Measurements from ENCODE around the gene BEAN1. TPM values are rescaled to one million over a fixed set of nuclear protein-coding genes. Genes with fewer than 3 reads are reported as not detected.

Gene BEAN1
- polyA plus RNA-seq, 1 of the 3 experiments (the other 2 are of a cell fraction) = 0.07 TPM

DNA sequence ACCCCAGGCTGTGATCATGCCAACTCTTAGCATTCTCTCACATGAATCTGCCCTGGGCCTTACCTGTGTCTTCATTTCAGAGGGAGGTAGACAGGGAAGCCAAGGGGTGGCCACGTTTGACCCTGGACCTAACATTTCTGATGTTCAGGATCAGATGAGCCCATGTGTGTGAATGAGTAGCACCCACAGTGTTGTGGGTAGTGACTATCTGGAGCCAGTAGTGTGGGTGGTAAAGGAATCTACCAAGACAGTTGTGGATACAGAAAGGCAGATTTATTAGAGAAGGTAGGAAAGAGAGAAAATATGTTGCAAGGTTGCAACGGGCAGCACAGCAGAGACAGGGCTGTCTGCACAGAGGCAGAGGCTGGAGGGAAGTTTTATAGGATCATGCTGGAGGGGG, 62.3 kb downstream of the BEAN1 start:
- Histone ChIP-seq H3K4me3 (ENCODE audit: low read depth in 2 of 2, low read length in 1 of 2) (no peak overlapping the region), H3K79me2 (ENCODE audit: insufficient read depth) (no peaks in the 10 kb centered on the region), H3K4me2 (no peak overlapping the region), H3K36me3 (replicated peaks in 1 of 2; ENCODE audit: control insufficient read depth in 1 of 2, insufficient read depth in 2 of 2, low read length in 1 of 2) (no peaks in the 10 kb centered on the region), H3K4me1 (ENCODE audit: control insufficient read depth in 1 of 2, insufficient read depth in 2 of 2, low read depth in 1 of 2, low read length in 1 of 2) (peaks cover 10% of the 10 kb centered on the region in 2 experiments; a peak in 2 of 4 replicates), H3F3A (replicated peaks; ENCODE audit: insufficient read depth) (no peaks in the 10 kb centered on the region), H2AFZ (ENCODE audit: low read depth) (no peak overlapping the region), H3K9ac (no peak overlapping the region), H4K20me1 (ENCODE audit: insufficient read depth) (no peaks in the 10 kb centered on the region), H3K27me3 (ENCODE audit: insufficient read depth) (no peaks in the 10 kb centered on the region), H3K9me2 (no peaks in the 10 kb centered on the region), H3K27ac (ENCODE audit: low read depth in 2 of 2, low read length in 1 of 2) (no peak overlapping the region), H3K9me3 (no peaks in the 10 kb centered on the region)
- POLR2A ChIA-PET = no interaction called here
- WGBS (ENCODE audit: low lambda C conversion rate) = 58% methylated on average over 2 of the region's 2 CpGs
- CTCF ChIA-PET = interaction anchor here (22.3 kb wide), 1 partner anchor 86 kb away, joined by 299 read pairs; no protein-coding TSS in a partner anchor
- no peak for TF ChIP-seq POLR2AphosphoS5 (IDR thresholded peaks at IDR 0.05; ENCODE audit: low read depth, low read length)
- TF ChIP-seq ZBTB33 (IDR thresholded peaks at IDR 0.05; ENCODE audit: borderline replicate concordance, low read depth) = no peak
- TF ChIP-seq, protein P1, sequence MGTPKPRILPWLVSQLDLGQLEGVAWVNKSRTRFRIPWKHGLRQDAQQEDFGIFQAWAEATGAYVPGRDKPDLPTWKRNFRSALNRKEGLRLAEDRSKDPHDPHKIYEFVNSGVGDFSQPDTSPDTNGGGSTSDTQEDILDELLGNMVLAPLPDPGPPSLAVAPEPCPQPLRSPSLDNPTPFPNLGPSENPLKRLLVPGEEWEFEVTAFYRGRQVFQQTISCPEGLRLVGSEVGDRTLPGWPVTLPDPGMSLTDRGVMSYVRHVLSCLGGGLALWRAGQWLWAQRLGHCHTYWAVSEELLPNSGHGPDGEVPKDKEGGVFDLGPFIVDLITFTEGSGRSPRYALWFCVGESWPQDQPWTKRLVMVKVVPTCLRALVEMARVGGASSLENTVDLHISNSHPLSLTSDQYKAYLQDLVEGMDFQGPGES (IDR thresholded peaks at IDR 0.05; ENCODE audit: low read depth, low read length) = no peak
- no peak for TF ChIP-seq RCOR1 (IDR thresholded peaks at IDR 0.05; ENCODE audit: low read length)
- TF ChIP-seq TAF1 (IDR thresholded peaks at IDR 0.05; ENCODE audit: borderline replicate concordance, low read depth, low read length) = no peak
- no peak for TF ChIP-seq CHD2 (IDR thresholded peaks at IDR 0.05; ENCODE audit: low read length, partially characterized antibody)
- TF ChIP-seq YY1 (IDR thresholded peaks at IDR 0.05; ENCODE audit: low read depth) = no peak
- TF ChIP-seq, protein P2, sequence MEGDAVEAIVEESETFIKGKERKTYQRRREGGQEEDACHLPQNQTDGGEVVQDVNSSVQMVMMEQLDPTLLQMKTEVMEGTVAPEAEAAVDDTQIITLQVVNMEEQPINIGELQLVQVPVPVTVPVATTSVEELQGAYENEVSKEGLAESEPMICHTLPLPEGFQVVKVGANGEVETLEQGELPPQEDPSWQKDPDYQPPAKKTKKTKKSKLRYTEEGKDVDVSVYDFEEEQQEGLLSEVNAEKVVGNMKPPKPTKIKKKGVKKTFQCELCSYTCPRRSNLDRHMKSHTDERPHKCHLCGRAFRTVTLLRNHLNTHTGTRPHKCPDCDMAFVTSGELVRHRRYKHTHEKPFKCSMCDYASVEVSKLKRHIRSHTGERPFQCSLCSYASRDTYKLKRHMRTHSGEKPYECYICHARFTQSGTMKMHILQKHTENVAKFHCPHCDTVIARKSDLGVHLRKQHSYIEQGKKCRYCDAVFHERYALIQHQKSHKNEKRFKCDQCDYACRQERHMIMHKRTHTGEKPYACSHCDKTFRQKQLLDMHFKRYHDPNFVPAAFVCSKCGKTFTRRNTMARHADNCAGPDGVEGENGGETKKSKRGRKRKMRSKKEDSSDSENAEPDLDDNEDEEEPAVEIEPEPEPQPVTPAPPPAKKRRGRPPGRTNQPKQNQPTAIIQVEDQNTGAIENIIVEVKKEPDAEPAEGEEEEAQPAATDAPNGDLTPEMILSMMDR (IDR thresholded peaks at IDR 0.05) = no peak
- TF ChIP-seq TEAD4 (IDR thresholded peaks at IDR 0.05; ENCODE audit: borderline replicate concordance, insufficient read depth) = no peak
- no peak for TF ChIP-seq MXI1 (IDR thresholded peaks at IDR 0.05; ENCODE audit: low read depth, low read length)
- TF ChIP-seq SIN3A (IDR thresholded peaks at IDR 0.05; ENCODE audit: borderline replicate concordance, low read depth, low read length) = no peak
- no peak for TF ChIP-seq RAD21 (IDR thresholded peaks at IDR 0.05; ENCODE audit: low read length)
- TF ChIP-seq MEF2A (IDR thresholded peaks at IDR 0.05; ENCODE audit: borderline replicate concordance, low read depth) = no peak
- TF ChIP-seq RFX5 (IDR thresholded peaks at IDR 0.05; ENCODE audit: low read length) = no peak
- no peak for DNase-seq

Data from SK-N-SH (cell line).